Measurements from ENCODE around the gene C1QTNF4. TPM values are rescaled to one million over a fixed set of nuclear protein-coding genes. Genes with fewer than 3 reads are reported as not detected.
"Not testable (repeated sequence)": the region's sequence is repeated elsewhere in the genome, so short reads cannot be mapped to it uniquely, and the experiment has no call there.

The C1QTNF4 gene
- 1.3 TPM for total RNA-seq
- under 1 TPM in 1 of 4 donors, not detected in 3; 0.16 TPM for polyA plus RNA-seq

- peaks cover 0 to 2% (median 0%) of the 10 kb centered on the region in 7 donors for H3K9me3 Mint-ChIP-seq
- no peak within 1 kb of the TSS for H3K4me3 ChIP-seq (ENCODE audit: low read depth, low read length)
- H3K9me3 ChIP-seq (ENCODE audit: control insufficient read depth in 2 of 2, low read length in 2 of 2): no peaks in the 10 kb centered on the region
- H3K36me3 ChIP-seq (ENCODE audit: control insufficient read depth, insufficient read depth, low read length): no peaks in the 10 kb centered on the region
- peaks cover 8% of the 10 kb centered on the region for H3K4me1 ChIP-seq (ENCODE audit: control insufficient read depth, insufficient read depth, low read length, poor library complexity, severe bottlenecking)
- peaks cover 17% of the 10 kb centered on the region for H3K27me3 ChIP-seq (ENCODE audit: control insufficient read depth, insufficient read depth, low read length)
- peak within 1 kb of the TSS in 1 of 3 donors; percentile 21 for H3K27ac Mint-ChIP-seq
- H3K4me1 Mint-ChIP-seq: peaks cover 0 to 9% (median 0%) of the 10 kb centered on the region in 4 donors
- H3K27ac ChIP-seq (ENCODE audit: insufficient read depth, low read length, poor library complexity, severe bottlenecking): no peak within 1 kb of the TSS
- ATAC-seq (ENCODE audit: low read depth in 2 of 2) (no peak), DNase-seq (no peak)
- H3K4me3 Mint-ChIP-seq: peak within 1 kb of the TSS in 2 of 4 donors; percentile 27 to 67
- H3K36me3 Mint-ChIP-seq: peaks cover 8% of the 10 kb centered on the region
- peaks cover 38% of the 10 kb centered on the region for H3K27me3 Mint-ChIP-seq
Measured at GRCh38 chr11:47593934-47594855, at the start of gene C1QTNF4. Gene C1QTNF4, minus strand, starts transcription at chr11:47594411. Its CDS starts 3,601 bp downstream, at chr11:47590810.

GRCh38 chr11:47642099-47642855, 48.1 kb upstream of the C1QTNF4 start, which contains the start of gene MTCH2:
Gene MTCH2, minus strand, starts transcription at chr11:47642559. Its CDS starts 94 bp downstream, at chr11:47642465.
- Histone ChIP-seq H3K4me1 (ENCODE audit: control insufficient read depth, insufficient read depth, low read length, poor library complexity, severe bottlenecking) (peaks cover 17% of the 10 kb centered on the region), H3K27me3 (ENCODE audit: control insufficient read depth, insufficient read depth, low read length) (no peaks in the 10 kb centered on the region), H3K27ac (ENCODE audit: insufficient read depth, low read length, poor library complexity, severe bottlenecking) (peak within 1 kb of the TSS; percentile 91), H3K36me3 (ENCODE audit: control insufficient read depth, insufficient read depth, low read length) (peaks cover 13% of the 10 kb centered on the region), H3K9me3 (ENCODE audit: control insufficient read depth in 2 of 2, low read length in 2 of 2) (no peaks in the 10 kb centered on the region), H3K4me3 (ENCODE audit: low read depth, low read length) (peak within 1 kb of the TSS; percentile 89)
- Mint-ChIP-seq H3K4me1 (peaks cover 11 to 36% (median 23%) of the 10 kb centered on the region in 4 donors), H3K27ac (peak within 1 kb of the TSS; percentile 94 to 98 (median 96)), H3K4me3 (peak within 1 kb of the TSS; percentile 93 to 99 (median 98)), H3K9me3 (peaks cover 0 to 1% (median 0%) of the 10 kb centered on the region in 7 donors), H3K27me3 (no peaks in the 10 kb centered on the region), H3K36me3 (peaks cover 13% of the 10 kb centered on the region)
- ATAC-seq (ENCODE audit: low read depth in 2 of 2) (peak; percentile 90 to 92), DNase-seq (peak; percentile 94 to 96 (median 96))

GRCh38 chr11:47641600-47642098, 47.4 kb upstream of the C1QTNF4 start:
- ATAC-seq (ENCODE audit: low read depth in 2 of 2) (no peak), DNase-seq (no peak)
- H3K27me3 ChIP-seq (ENCODE audit: control insufficient read depth, insufficient read depth, low read length): no peaks in the 10 kb centered on the region
- Mint-ChIP-seq H3K9me3 (peaks cover 0 to 1% (median 0%) of the 10 kb centered on the region in 7 donors), H3K36me3 (peaks cover 16% of the 10 kb centered on the region), H3K27ac (peak overlapping the region; percentile 86 to 97 (median 96)), H3K4me3 (peak overlapping the region; percentile 93 to 99 (median 98)), H3K4me1 (peaks cover 11 to 36% (median 23%) of the 10 kb centered on the region in 4 donors), H3K27me3 (no peaks in the 10 kb centered on the region)
- H3K36me3 ChIP-seq (ENCODE audit: control insufficient read depth, insufficient read depth, low read length): peaks cover 18% of the 10 kb centered on the region
- H3K27ac ChIP-seq (ENCODE audit: insufficient read depth, low read length, poor library complexity, severe bottlenecking): peak overlapping the region; percentile 91
- H3K4me3 ChIP-seq (ENCODE audit: low read depth, low read length): peak overlapping the region; percentile 76
- H3K4me1 ChIP-seq (ENCODE audit: control insufficient read depth, insufficient read depth, low read length, poor library complexity, severe bottlenecking): peaks cover 17% of the 10 kb centered on the region
- H3K9me3 ChIP-seq (ENCODE audit: control insufficient read depth in 2 of 2, low read length in 2 of 2): no peaks in the 10 kb centered on the region

GRCh38 chr11:47640506-47640905, 46.3 kb upstream of the C1QTNF4 start:
- peaks cover 16% of the 10 kb centered on the region for H3K36me3 Mint-ChIP-seq
- H3K27ac Mint-ChIP-seq; ATAC-seq (ENCODE audit: low read depth in 2 of 2); H3K27me3 Mint-ChIP-seq; H3K4me3 ChIP-seq (ENCODE audit: low read depth, low read length); H3K27me3 ChIP-seq (ENCODE audit: control insufficient read depth, insufficient read depth, low read length); H3K9me3 Mint-ChIP-seq; DNase-seq; H3K27ac ChIP-seq (ENCODE audit: insufficient read depth, low read length, poor library complexity, severe bottlenecking); H3K9me3 ChIP-seq (ENCODE audit: control insufficient read depth in 2 of 2, low read length in 2 of 2): not testable (repeated sequence)
- H3K4me3 Mint-ChIP-seq: peak overlapping the region; percentile 7 to 99 (median 57)
- Histone ChIP-seq H3K36me3 (ENCODE audit: control insufficient read depth, insufficient read depth, low read length) (peaks cover 18% of the 10 kb centered on the region), H3K4me1 (ENCODE audit: control insufficient read depth, insufficient read depth, low read length, poor library complexity, severe bottlenecking) (peaks cover 17% of the 10 kb centered on the region)
- peaks cover 11 to 36% (median 23%) of the 10 kb centered on the region in 4 donors for H3K4me1 Mint-ChIP-seq

- H3K36me3 ChIP-seq (ENCODE audit: control insufficient read depth, insufficient read depth, low read length): peaks cover 40% of the 10 kb centered on the region
Measured at GRCh38 chr11:47636331-47636730, 42.1 kb upstream of the C1QTNF4 start.

GRCh38 chr11:47631473-47631872, 37.3 kb upstream of the C1QTNF4 start:
- Mint-ChIP-seq H3K36me3 (peaks cover 46% of the 10 kb centered on the region), H3K9me3 (no peaks in the 10 kb centered on the region), H3K4me3 (no peak overlapping the region), H3K27ac (no peak overlapping the region), H3K27me3 (no peaks in the 10 kb centered on the region), H3K4me1 (peaks cover 0 to 4% (median 0%) of the 10 kb centered on the region in 4 donors)
- Histone ChIP-seq H3K27me3 (ENCODE audit: control insufficient read depth, insufficient read depth, low read length) (no peaks in the 10 kb centered on the region), H3K36me3 (ENCODE audit: control insufficient read depth, insufficient read depth, low read length) (peaks cover 61% of the 10 kb centered on the region), H3K4me1 (ENCODE audit: control insufficient read depth, insufficient read depth, low read length, poor library complexity, severe bottlenecking) (no peaks in the 10 kb centered on the region), H3K4me3 (ENCODE audit: low read depth, low read length) (no peak overlapping the region), H3K9me3 (ENCODE audit: control insufficient read depth in 2 of 2, low read length in 2 of 2) (no peaks in the 10 kb centered on the region), H3K27ac (ENCODE audit: insufficient read depth, low read length, poor library complexity, severe bottlenecking) (no peak overlapping the region)
- ATAC-seq (ENCODE audit: low read depth in 2 of 2) (no peak), DNase-seq (no peak)

More at GRCh38 chr11:47636331-47636730, 42.1 kb upstream of the C1QTNF4 start:
- not testable (repeated sequence) for H3K9me3 ChIP-seq (ENCODE audit: control insufficient read depth in 2 of 2, low read length in 2 of 2); H3K4me3 ChIP-seq (ENCODE audit: low read depth, low read length); H3K4me1 ChIP-seq (ENCODE audit: control insufficient read depth, insufficient read depth, low read length, poor library complexity, severe bottlenecking); H3K27me3 ChIP-seq (ENCODE audit: control insufficient read depth, insufficient read depth, low read length); DNase-seq; ATAC-seq (ENCODE audit: low read depth in 2 of 2); H3K27ac Mint-ChIP-seq; H3K9me3 Mint-ChIP-seq; H3K27ac ChIP-seq (ENCODE audit: insufficient read depth, low read length, poor library complexity, severe bottlenecking); H3K27me3 Mint-ChIP-seq; H3K4me3 Mint-ChIP-seq
- Mint-ChIP-seq H3K4me1 (peaks cover 5 to 20% (median 16%) of the 10 kb centered on the region in 4 donors), H3K36me3 (peaks cover 37% of the 10 kb centered on the region)

- Mint-ChIP-seq H3K4me3 (no peak overlapping the region), H3K27ac (no peak overlapping the region), H3K4me1 (peaks cover 0 to 4% (median 0%) of the 10 kb centered on the region in 4 donors), H3K9me3 (no peaks in the 10 kb centered on the region), H3K27me3 (no peaks in the 10 kb centered on the region), H3K36me3 (peaks cover 37% of the 10 kb centered on the region)
- H3K27ac ChIP-seq (ENCODE audit: insufficient read depth, low read length, poor library complexity, severe bottlenecking): no peak overlapping the region
- DNase-seq: no peak
- H3K36me3 ChIP-seq (ENCODE audit: control insufficient read depth, insufficient read depth, low read length): peaks cover 71% of the 10 kb centered on the region
- no peaks in the 10 kb centered on the region for H3K4me1 ChIP-seq (ENCODE audit: control insufficient read depth, insufficient read depth, low read length, poor library complexity, severe bottlenecking)
- ATAC-seq (ENCODE audit: low read depth in 2 of 2): no peak
- H3K9me3 ChIP-seq (ENCODE audit: control insufficient read depth in 2 of 2, low read length in 2 of 2): no peaks in the 10 kb centered on the region
- no peak overlapping the region for H3K4me3 ChIP-seq (ENCODE audit: low read depth, low read length)
- no peaks in the 10 kb centered on the region for H3K27me3 ChIP-seq (ENCODE audit: control insufficient read depth, insufficient read depth, low read length)
Measured at GRCh38 chr11:47628026-47628425, 33.8 kb upstream of the C1QTNF4 start.

Measured in CD4-positive, CD25-positive, alpha-beta regulatory T cell (primary cell).